ENCODE measurements around the gene SPATA46. TPM values are rescaled to one million over a fixed set of nuclear protein-coding genes. Genes with fewer than 3 reads are reported as not detected.

The SPATA46 gene
- total RNA-seq, 1 donor from 2014 or later: not detected

- H3K27ac ChIP-seq (replicated peaks): no peak overlapping the region
Observed at GRCh38 chr1:162349635-162350330, 26.9 kb downstream of the SPATA46 start.

GRCh38 chr1:162347281-162347680 is 29.4 kb downstream of the SPATA46 start:
- Histone ChIP-seq H3K36me3 (no peaks in the 10 kb centered on the region), H3K4me1 (peaks cover 6% of the 10 kb centered on the region), H3K27me3 (ENCODE audit: low read depth) (no peaks in the 10 kb centered on the region), H3K9me3 (replicated peaks) (no peaks in the 10 kb centered on the region), H3K4me3 (no peak overlapping the region), H3K27ac (replicated peaks) (no peak overlapping the region)
- no peak for TF ChIP-seq CTCF (IDR thresholded peaks at IDR 0.05; ENCODE audit: borderline replicate concordance)
- DNase-seq: no peak
- intact Hi-C loops (cut with micrococcal nuclease): no loop called here

More at GRCh38 chr1:162349635-162350330, 26.9 kb downstream of the SPATA46 start:
- Histone ChIP-seq H3K4me1 (peaks cover 6% of the 10 kb centered on the region), H3K36me3 (no peaks in the 10 kb centered on the region), H3K9me3 (replicated peaks) (no peaks in the 10 kb centered on the region), H3K27me3 (ENCODE audit: low read depth) (no peaks in the 10 kb centered on the region), H3K4me3 (no peak overlapping the region)
- DNase-seq: no peak
- no peak for TF ChIP-seq CTCF (IDR thresholded peaks at IDR 0.05; ENCODE audit: borderline replicate concordance)
- intact Hi-C loops (cut with micrococcal nuclease): no loop called here

- intact Hi-C loops (cut with micrococcal nuclease): no loop called here
- no peak overlapping the region for H3K4me3 ChIP-seq
- no peak for DNase-seq
Observed at GRCh38 chr1:162343470-162343869, 33.2 kb downstream of the SPATA46 start.

GRCh38 chr1:162342452-162342983 is 34.1 kb downstream of the SPATA46 start:
- no peak for DNase-seq
- no peak for TF ChIP-seq CTCF (IDR thresholded peaks at IDR 0.05; ENCODE audit: borderline replicate concordance)
- H3K4me1 ChIP-seq: no peaks in the 10 kb centered on the region
- no peak overlapping the region for H3K27ac ChIP-seq (replicated peaks)
- H3K9me3 ChIP-seq (replicated peaks): no peaks in the 10 kb centered on the region
- no peak overlapping the region for H3K4me3 ChIP-seq
- no peaks in the 10 kb centered on the region for H3K36me3 ChIP-seq
- intact Hi-C loops (cut with micrococcal nuclease): no loop called here
- H3K27me3 ChIP-seq (ENCODE audit: low read depth): no peaks in the 10 kb centered on the region

More at GRCh38 chr1:162343470-162343869, 33.2 kb downstream of the SPATA46 start:
- Histone ChIP-seq H3K36me3 (no peaks in the 10 kb centered on the region), H3K27ac (replicated peaks) (no peak overlapping the region), H3K4me1 (no peaks in the 10 kb centered on the region), H3K27me3 (ENCODE audit: low read depth) (no peaks in the 10 kb centered on the region), H3K9me3 (replicated peaks) (no peaks in the 10 kb centered on the region)
- no peak for TF ChIP-seq CTCF (IDR thresholded peaks at IDR 0.05; ENCODE audit: borderline replicate concordance)

- H3K27ac ChIP-seq (replicated peaks): no peak overlapping the region
- H3K9me3 ChIP-seq (replicated peaks): no peaks in the 10 kb centered on the region
- H3K4me1 ChIP-seq: peaks cover 10% of the 10 kb centered on the region
- H3K36me3 ChIP-seq: no peaks in the 10 kb centered on the region
- no peaks in the 10 kb centered on the region for H3K27me3 ChIP-seq (ENCODE audit: low read depth)
- no peak for DNase-seq
- intact Hi-C loops (cut with micrococcal nuclease): no loop called here
- no peak overlapping the region for H3K4me3 ChIP-seq
- no peak for TF ChIP-seq CTCF (IDR thresholded peaks at IDR 0.05; ENCODE audit: borderline replicate concordance)
Observed at GRCh38 chr1:162336621-162337285, 39.9 kb downstream of the SPATA46 start.

Measured in left ventricle myocardium inferior (tissue), 1 donor.